Osteoblast (primary cell): Measurements from ENCODE around the gene CDC42BPG. TPM values are rescaled to one million over a fixed set of nuclear protein-coding genes. Genes with fewer than 3 reads are reported as not detected.
"Not testable (repeated sequence)": the region's sequence is repeated elsewhere in the genome, so short reads cannot be mapped to it uniquely, and the experiment has no call there.

Source experiments
- DNase-seq: peaks from one replicate; pipeline ENCODE4 v3.0.0; 2011; ENCODE audit warnings: low spot score, mixed read lengths; ENCODE audit not compliant: insufficient read length; ENCODE audit errors: missing footprints
- H2AFZ ChIP-seq: 2 replicates; pipeline ENCODE4 v1.6.0; 2011; ENCODE audit warnings: mild to moderate bottlenecking, low read length
- H3K27ac ChIP-seq: 2 replicates; pipeline ENCODE4 v1.5.1; 2011; ENCODE audit warnings: mild to moderate bottlenecking, low read depth, low read length, moderate library complexity
- H3K27me3 ChIP-seq: 2 replicates; pipeline ENCODE4 v1.6.0; 2012; ENCODE audit warnings: mild to moderate bottlenecking, control low read depth, inconsistent platforms, low read length, moderate library complexity; ENCODE audit not compliant: insufficient read depth
- H3K36me3 ChIP-seq: 2 replicates; pipeline ENCODE4 v1.5.1; 2011; ENCODE audit warnings: mild to moderate bottlenecking, low read length, control low read depth, moderate library complexity; ENCODE audit not compliant: insufficient read depth
- H3K4me1 ChIP-seq: 2 replicates; pipeline ENCODE4 v1.5.1; 2011; ENCODE audit warnings: mild to moderate bottlenecking, low read length, control low read depth, moderate library complexity; ENCODE audit not compliant: insufficient read depth
- H3K4me2 ChIP-seq: 2 replicates; pipeline ENCODE4 v1.6.0; 2011; ENCODE audit warnings: mild to moderate bottlenecking, low read length; ENCODE audit not compliant: insufficient read depth
- H3K4me3 ChIP-seq: fragments of 200-600 bp; sonication (generic); 3 replicates; pipeline ENCODE4 v1.5.1; 2012; ENCODE audit warnings: mild to moderate bottlenecking, low read length, inconsistent platforms; ENCODE audit not compliant: insufficient read depth
- H3K79me2 ChIP-seq: 2 replicates; pipeline ENCODE4 v1.6.0; 2012; ENCODE audit warnings: mild to moderate bottlenecking, low read length, control low read depth, inconsistent platforms; ENCODE audit not compliant: insufficient read depth
- H3K9me3 ChIP-seq: 2 replicates; pipeline ENCODE4 v1.5.1; 2011; ENCODE audit warnings: low read depth, low read length, control low read depth
- H4K20me1 ChIP-seq: 2 replicates; pipeline ENCODE4 v1.6.0; 2012; ENCODE audit warnings: mild to moderate bottlenecking, low read length, control low read depth; ENCODE audit not compliant: insufficient read depth
- CTCF ChIP-seq: IDR thresholded peaks from 2 replicates; pipeline ENCODE4 v1.5.1; 2011; ENCODE audit warnings: mild to moderate bottlenecking, low read depth, low read length, moderate library complexity; ENCODE audit errors: extremely low read depth
- total RNA-seq: library from RNA; depleted of rRNA; stranded (reverse); fragments of >200 nt; gene quantifications from 2 replicates; pipeline ENCODE4 v1.2.3, GENCODE V29; 2012

The CDC42BPG gene
- total RNA-seq, 1 donor, result under 0.01 TPM

GRCh38 chr11:64848826-64849597 lies 4.6 kb upstream of the CDC42BPG start:
- DNase-seq, result no peak
- Histone ChIP-seq H3K27ac (no peak overlapping the region), H3K79me2 (peaks cover 14% of the 10 kb centered on the region), H3K4me3 (no peak overlapping the region), H3K36me3 (peaks cover 13% of the 10 kb centered on the region), H3K4me1 (peaks cover 12% of the 10 kb centered on the region), H3K9me3 (no peaks in the 10 kb centered on the region), H3K4me2 (no peak overlapping the region), H4K20me1 (peaks cover 6% of the 10 kb centered on the region), H2AFZ (no peak overlapping the region), H3K27me3 (no peaks in the 10 kb centered on the region)
- no peak for TF ChIP-seq CTCF

DNA sequence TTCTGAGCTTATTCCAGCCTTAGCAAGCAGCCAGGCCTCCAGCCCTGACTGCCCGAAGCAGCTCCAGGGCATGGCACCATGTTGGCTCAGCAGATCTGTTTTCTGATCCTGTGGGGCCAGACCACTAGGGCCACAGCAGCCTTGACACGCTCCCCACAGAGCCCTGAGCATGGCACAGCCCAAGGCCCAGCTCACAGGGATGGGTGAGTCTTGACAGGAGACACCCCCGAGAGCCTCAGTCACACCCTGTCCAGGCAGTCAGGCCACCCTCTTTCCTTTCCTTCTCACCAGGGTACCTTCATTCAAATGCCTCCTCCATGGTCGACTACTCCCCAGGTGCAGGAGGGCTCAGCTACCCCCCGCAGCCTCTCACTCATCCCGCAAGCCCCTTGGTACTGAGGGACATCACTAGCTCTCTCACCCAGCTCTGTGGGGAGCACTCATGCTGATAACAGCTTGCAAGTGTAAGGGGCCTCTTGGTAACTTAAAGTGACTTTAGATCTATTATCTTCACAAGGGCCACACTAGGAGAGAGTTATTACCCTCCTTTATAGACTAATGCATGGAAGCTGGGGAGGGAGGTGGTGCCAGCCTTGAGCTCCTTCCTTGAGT lies 3.9 kb upstream of the CDC42BPG start:
- TF ChIP-seq CTCF, result no peak
- H3K4me3 ChIP-seq, result no peak overlapping the region
- no peak overlapping the region for H3K4me2 ChIP-seq
- H3K4me1 ChIP-seq, result peaks cover 12% of the 10 kb centered on the region
- H3K9me3 ChIP-seq, result no peaks in the 10 kb centered on the region
- H3K27me3 ChIP-seq, result no peaks in the 10 kb centered on the region
- no peak for DNase-seq
- peaks cover 2% of the 10 kb centered on the region for H4K20me1 ChIP-seq
- no peak overlapping the region for H2AFZ ChIP-seq
- peaks cover 6% of the 10 kb centered on the region for H3K36me3 ChIP-seq
- peaks cover 8% of the 10 kb centered on the region for H3K79me2 ChIP-seq
- H3K27ac ChIP-seq, result no peak overlapping the region

DNA sequence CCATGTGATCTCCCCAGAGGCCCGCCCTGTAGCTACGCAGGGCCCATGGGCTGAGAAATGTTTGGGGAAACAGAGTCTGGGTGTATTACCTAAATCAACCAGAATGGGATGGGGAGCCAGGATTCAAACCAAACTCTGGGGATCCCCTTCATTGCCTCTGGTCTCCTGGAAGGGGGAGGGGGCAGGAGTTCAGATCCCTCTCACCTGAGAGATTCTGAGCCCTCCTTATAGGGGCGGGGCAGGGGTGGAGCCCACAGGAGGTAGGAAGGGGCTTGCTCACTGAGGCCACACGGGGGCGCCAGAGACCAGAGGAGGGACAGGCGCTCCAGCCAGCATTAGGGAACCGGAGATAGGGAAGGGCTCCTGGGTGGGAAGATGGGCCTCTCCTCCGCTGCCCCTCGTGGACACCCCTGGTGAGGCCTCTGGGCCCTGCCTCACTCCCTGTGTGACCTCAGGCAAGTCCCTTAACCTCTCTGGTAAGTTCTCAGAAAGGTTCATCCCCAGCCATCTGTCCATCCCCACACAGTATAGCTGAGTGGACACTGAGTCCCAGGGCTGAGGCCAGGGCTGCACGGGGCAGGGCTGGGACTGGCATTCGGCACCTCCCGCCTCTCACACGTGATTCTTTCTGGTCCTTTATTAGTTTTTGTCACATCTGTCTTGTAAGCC lies 2.7 kb upstream of the CDC42BPG start:
- H3K27me3 ChIP-seq, result no peaks in the 10 kb centered on the region
- DNase-seq, result peak; percentile 100
- H3K4me1 ChIP-seq, result peaks cover 12% of the 10 kb centered on the region
- no peak overlapping the region for H3K4me3 ChIP-seq
- H3K36me3 ChIP-seq, result no peaks in the 10 kb centered on the region
- H4K20me1 ChIP-seq, result peaks cover 2% of the 10 kb centered on the region
- no peak overlapping the region for H3K4me2 ChIP-seq
- H3K9me3 ChIP-seq, result no peaks in the 10 kb centered on the region
- no peak overlapping the region for H2AFZ ChIP-seq
- no peak overlapping the region for H3K27ac ChIP-seq
- no peaks in the 10 kb centered on the region for H3K79me2 ChIP-seq
- TF ChIP-seq CTCF, result peak; percentile 90

- DNase-seq, H3K4me3 ChIP-seq, H3K4me2 ChIP-seq, H3K4me1 ChIP-seq, H3K27me3 ChIP-seq, H3K36me3 ChIP-seq, H4K20me1 ChIP-seq, H2AFZ ChIP-seq, H3K9me3 ChIP-seq, H3K79me2 ChIP-seq, H3K27ac ChIP-seq: not testable (repeated sequence)
Measured at GRCh38 chr11:64845776-64846129, 1.3 kb upstream of the CDC42BPG start.
